ENCODE results near the gene ISX.
"Not testable (repeated sequence)": the region's sequence is repeated elsewhere in the genome, so short reads cannot be mapped to it uniquely, and the experiment has no call there.

ISX gene

DNA sequence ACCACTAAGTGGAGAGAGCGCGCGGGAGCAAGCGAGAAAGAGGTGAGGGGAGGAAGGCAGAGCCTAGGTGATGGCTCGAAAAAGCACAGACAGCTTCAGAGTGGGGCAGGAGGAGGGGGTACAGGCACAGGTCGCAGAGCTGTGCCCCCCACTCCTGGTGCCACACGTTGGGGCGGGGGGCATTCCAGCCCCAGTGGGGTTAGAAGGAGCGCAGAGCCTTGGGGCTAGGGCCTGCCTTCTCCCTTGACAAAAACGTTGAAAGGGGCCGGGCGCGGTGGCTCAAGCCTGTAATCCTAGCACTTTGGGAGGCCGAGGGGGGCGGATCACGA lies 41.6 kb upstream of the ISX start:
- H3K4me3 ChIP-seq (ENCODE audit: low read depth, low read length) = no peak overlapping the region
- DNase-seq (ENCODE audit: low read depth) = no peak

DNA sequence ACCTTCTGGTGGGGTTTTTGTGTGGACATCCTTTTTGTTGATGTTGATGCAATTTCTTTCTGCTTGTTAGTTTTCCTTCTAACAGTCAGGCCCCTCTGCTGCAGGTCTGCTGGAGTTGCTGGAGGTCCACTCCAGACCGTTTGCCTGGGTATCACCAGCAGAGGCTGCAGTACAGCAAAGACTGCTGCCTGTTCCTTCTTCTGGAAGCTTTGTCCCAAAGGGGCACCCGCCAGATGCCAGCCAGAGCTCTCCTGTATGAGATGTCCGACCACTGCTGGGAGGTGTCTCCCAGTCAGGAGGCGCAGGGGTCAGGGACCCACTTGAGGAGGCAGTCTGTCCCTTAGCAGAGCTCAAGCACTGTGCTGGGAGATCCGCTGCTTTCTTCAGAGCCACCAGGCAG lies 35.8 kb upstream of the ISX start:
- H3K4me3 ChIP-seq (ENCODE audit: low read depth, low read length); DNase-seq (ENCODE audit: low read depth): not testable (repeated sequence)

More for the DNA sequence above, 41.6 kb upstream of the ISX start:
- TF ChIP-seq CTCF (IDR thresholded peaks at IDR 0.05; ENCODE audit: insufficient read depth, low read depth, low read length, missing control alignments) = no peak

DNA sequence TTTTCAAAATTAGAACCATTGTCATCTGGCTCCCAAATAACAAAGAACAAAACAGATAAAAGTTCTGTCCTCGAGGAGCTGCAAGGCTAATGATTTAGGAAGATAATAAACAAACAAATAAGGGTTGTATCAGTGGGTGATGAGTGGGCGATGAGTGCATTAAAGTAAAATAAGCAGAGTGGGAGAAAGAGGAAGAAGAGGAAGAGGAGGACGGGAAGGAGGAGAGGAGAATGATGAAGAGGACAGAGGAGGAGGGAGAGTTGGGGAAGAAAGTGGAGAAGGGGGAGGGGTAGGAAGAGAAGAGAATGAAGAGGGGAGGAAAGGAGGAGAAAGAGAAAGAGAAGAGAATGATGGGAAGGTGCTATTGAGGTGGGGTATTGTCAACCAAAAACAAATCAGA lies 33.4 kb upstream of the ISX start:
- no peak for DNase-seq (ENCODE audit: low read depth)
- no peak for TF ChIP-seq CTCF (IDR thresholded peaks at IDR 0.05; ENCODE audit: insufficient read depth, low read depth, low read length, missing control alignments)
- no peak overlapping the region for H3K4me3 ChIP-seq (ENCODE audit: low read depth, low read length)

- no peak for DNase-seq (ENCODE audit: low read depth)
- TF ChIP-seq CTCF (IDR thresholded peaks at IDR 0.05; ENCODE audit: insufficient read depth, low read depth, low read length, missing control alignments) = no peak
- no peak overlapping the region for H3K4me3 ChIP-seq (ENCODE audit: low read depth, low read length)
These were observed 32.2 kb upstream of the ISX start for GRCh38 chr22:35033635-35034296.

DNA sequence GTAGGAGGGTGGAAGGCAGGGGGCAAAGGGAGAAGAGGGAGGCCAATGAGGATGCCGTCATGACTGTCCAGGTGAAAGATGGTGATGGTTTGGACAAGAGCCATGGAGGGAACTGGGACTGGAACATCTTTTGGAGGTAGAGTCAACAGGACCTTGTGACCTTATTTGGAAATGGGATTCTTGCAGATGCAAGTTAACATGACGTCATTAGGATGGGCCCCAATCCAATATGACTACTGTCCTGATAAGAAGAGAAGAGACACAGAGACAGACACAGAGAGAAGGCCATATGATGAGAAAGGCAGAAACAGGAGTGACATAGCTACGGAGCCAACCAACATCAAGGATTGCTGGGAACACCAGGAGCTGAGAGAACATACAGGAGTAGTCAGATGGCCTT lies 31.0 kb upstream of the ISX start:
- no peak for DNase-seq (ENCODE audit: low read depth)
- no peak for TF ChIP-seq CTCF (IDR thresholded peaks at IDR 0.05; ENCODE audit: insufficient read depth, low read depth, low read length, missing control alignments)
- no peak overlapping the region for H3K4me3 ChIP-seq (ENCODE audit: low read depth, low read length)

DNA sequence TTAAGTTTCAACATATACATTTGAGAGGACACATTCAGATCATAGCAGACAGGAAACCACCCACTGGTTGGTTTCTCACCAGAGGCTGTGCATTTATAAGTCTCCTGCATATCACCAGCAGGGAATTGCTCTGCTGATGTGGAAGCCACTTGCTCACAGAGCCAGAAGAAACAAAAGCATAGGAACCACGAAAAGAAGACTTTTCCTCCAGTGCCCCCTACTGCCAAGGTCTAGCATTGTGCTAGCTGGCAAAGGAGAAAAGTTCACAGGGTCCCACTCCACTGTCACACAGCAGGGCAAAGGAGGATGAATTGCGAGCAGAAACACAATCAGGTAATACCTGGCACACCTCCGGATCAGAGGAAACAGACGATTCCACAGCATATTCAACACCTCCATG lies 28.9 kb upstream of the ISX start:
- H3K4me3 ChIP-seq (ENCODE audit: low read depth, low read length) = no peak overlapping the region
- peak; percentile 44 for TF ChIP-seq CTCF (IDR thresholded peaks at IDR 0.05; ENCODE audit: insufficient read depth, low read depth, low read length, missing control alignments)
- DNase-seq (ENCODE audit: low read depth) = peak; percentile 51

- H3K4me3 ChIP-seq (ENCODE audit: low read depth, low read length) = no peak overlapping the region
- no peak for TF ChIP-seq CTCF (IDR thresholded peaks at IDR 0.05; ENCODE audit: insufficient read depth, low read depth, low read length, missing control alignments)
- DNase-seq (ENCODE audit: low read depth) = no peak
These were observed 26.3 kb upstream of the ISX start for GRCh38 chr22:35039625-35040024.
